ENCODE results near the gene CRPPA. TPM values are rescaled to one million over a fixed set of nuclear protein-coding genes. Genes with fewer than 3 reads are reported as not detected.
"Not testable (repeated sequence)": the region's sequence is repeated elsewhere in the genome, so short reads cannot be mapped to it uniquely, and the experiment has no call there.

CRPPA gene
- 2.1 TPM for polyA plus RNA-seq (2012; ENCODE audit: insufficient read depth, insufficient read length)

GRCh38 chr7:16421333-16422102, at the start of gene CRPPA:
Gene CRPPA, minus strand, starts transcription at chr7:16421538. Its CDS starts 216 bp downstream, at chr7:16421322.
- no peak within 1 kb of the TSS for H3K4me3 ChIP-seq (ENCODE audit: low read length)
- DNase-seq (ENCODE audit: low read depth, low spot score) = no peak

- no peak for DNase-seq (ENCODE audit: low read depth, low spot score)
- no peak within 1 kb of the TSS for H3K4me3 ChIP-seq (ENCODE audit: low read length)
Observed at GRCh38 chr7:16465469-16466361, 44.4 kb upstream of the CRPPA start, which contains the start of gene SOSTDC1. Gene SOSTDC1, minus strand, starts transcription at chr7:16465738. Its CDS starts 70 bp downstream, at chr7:16465668.

GRCh38 chr7:16463949-16464715, 42.8 kb upstream of the CRPPA start:
- H3K4me3 ChIP-seq (ENCODE audit: low read length) = no peak overlapping the region
- DNase-seq (ENCODE audit: low read depth, low spot score) = no peak

GRCh38 chr7:16463520-16463919, 42.2 kb upstream of the CRPPA start:
- DNase-seq (ENCODE audit: low read depth, low spot score) = no peak
- no peak overlapping the region for H3K4me3 ChIP-seq (ENCODE audit: low read length)

GRCh38 chr7:16462431-16462889, 41.1 kb upstream of the CRPPA start:
- no peak for DNase-seq (ENCODE audit: low read depth, low spot score)
- H3K4me3 ChIP-seq (ENCODE audit: low read length) = no peak overlapping the region

- no peak overlapping the region for H3K4me3 ChIP-seq (ENCODE audit: low read length)
- no peak for DNase-seq (ENCODE audit: low read depth, low spot score)
Observed at GRCh38 chr7:16460789-16461493, 39.6 kb upstream of the CRPPA start.

GRCh38 chr7:16456303-16456702, 35.0 kb upstream of the CRPPA start:
- DNase-seq (ENCODE audit: low read depth, low spot score); H3K4me3 ChIP-seq (ENCODE audit: low read length): not testable (repeated sequence)

GRCh38 chr7:16455591-16455990, 34.3 kb upstream of the CRPPA start:
- H3K4me3 ChIP-seq (ENCODE audit: low read length) = no peak overlapping the region
- DNase-seq (ENCODE audit: low read depth, low spot score) = peak; percentile 24

GRCh38 chr7:16450366-16450765, 29.0 kb upstream of the CRPPA start:
- peak; percentile 32 for DNase-seq (ENCODE audit: low read depth, low spot score)
- H3K4me3 ChIP-seq (ENCODE audit: low read length) = no peak overlapping the region

GRCh38 chr7:16447876-16448275, 26.5 kb upstream of the CRPPA start:
- no peak overlapping the region for H3K4me3 ChIP-seq (ENCODE audit: low read length)
- DNase-seq (ENCODE audit: low read depth, low spot score) = no peak

- DNase-seq (ENCODE audit: low read depth, low spot score) = no peak
- no peak overlapping the region for H3K4me3 ChIP-seq (ENCODE audit: low read length)
Observed at GRCh38 chr7:16446508-16446907, 25.2 kb upstream of the CRPPA start.

- not testable (repeated sequence) for DNase-seq (ENCODE audit: low read depth, low spot score); H3K4me3 ChIP-seq (ENCODE audit: low read length)
Observed at GRCh38 chr7:16443871-16444270, 22.5 kb upstream of the CRPPA start.

- no peak overlapping the region for H3K4me3 ChIP-seq (ENCODE audit: low read length)
- no peak for DNase-seq (ENCODE audit: low read depth, low spot score)
Observed at GRCh38 chr7:16438988-16439387, 17.6 kb upstream of the CRPPA start.

GRCh38 chr7:16436306-16436705, 15.0 kb upstream of the CRPPA start:
- H3K4me3 ChIP-seq (ENCODE audit: low read length) = no peak overlapping the region
- no peak for DNase-seq (ENCODE audit: low read depth, low spot score)

GRCh38 chr7:16433568-16434122, 12.3 kb upstream of the CRPPA start:
- H3K4me3 ChIP-seq (ENCODE audit: low read length) = no peak overlapping the region
- no peak for DNase-seq (ENCODE audit: low read depth, low spot score)

GRCh38 chr7:16432425-16432731, 11.0 kb upstream of the CRPPA start:
- DNase-seq (ENCODE audit: low read depth, low spot score) = no peak
- H3K4me3 ChIP-seq (ENCODE audit: low read length) = no peak overlapping the region

- H3K4me3 ChIP-seq (ENCODE audit: low read length) = no peak overlapping the region
- peak; percentile 64 for DNase-seq (ENCODE audit: low read depth, low spot score)
Observed at GRCh38 chr7:16431646-16432424, 10.5 kb upstream of the CRPPA start.

GRCh38 chr7:16430133-16430532, 8.8 kb upstream of the CRPPA start:
- DNase-seq (ENCODE audit: low read depth, low spot score) = no peak

More at GRCh38 chr7:16430133-16430532, 8.8 kb upstream of the CRPPA start:
- no peak overlapping the region for H3K4me3 ChIP-seq (ENCODE audit: low read length)
